Prostate gland (tissue), 2 donors: ENCODE data around the gene PIWIL1. TPM values are rescaled to one million over a fixed set of nuclear protein-coding genes. Genes with fewer than 3 reads are reported as not detected.

Experiments used
- DNase-seq: peaks from one replicate; pipeline ENCODE4 v3.0.0-alpha.2; 2019; ENCODE audit warnings: low spot score
- H3K27ac ChIP-seq, 2 donors: fragments of 200-600 bp; sonication (generic); 2 replicates each; pipeline ENCODE4 v1.5.1; 2017 to 2019
- H3K27me3 ChIP-seq: fragments of 200-600 bp; sonication (generic); replicated peaks from 2 replicates; pipeline ENCODE4 v1.5.1; 2019; ENCODE audit not compliant: insufficient read depth
- H3K36me3 ChIP-seq, 2 donors: fragments of 200-600 bp; sonication (generic); 1 replicate in 1 of 2; 2 replicates in 1 of 2; pipeline versions ENCODE4 v1.5.1 to v1.8.1; 2017 to 2019
- H3K4me1 ChIP-seq: fragments of 200-600 bp; sonication (generic); replicated peaks from 2 replicates; pipeline ENCODE4 v1.5.1; 2019
- H3K4me3 ChIP-seq, 2 donors: fragments of 200-600 bp; sonication (generic); 2 replicates each; pipeline ENCODE4 v1.5.1; 2017 to 2019
- H3K9me3 ChIP-seq: fragments of 200-600 bp; sonication (generic); 2 replicates; pipeline ENCODE4 v1.5.1; 2017
- POLR2A ChIP-seq: fragments of 450-650 bp; IDR thresholded peaks from one replicate; pipeline ENCODE4 v1.6.1; 2016; ENCODE audit warnings: antibody characterized with exemption, mild to moderate bottlenecking
- POLR2AphosphoS5 ChIP-seq: sonication (generic); formaldehyde crosslinking; IDR thresholded peaks from one replicate; pipeline ENCODE4 v1.6.1; 2017; ENCODE audit warnings: antibody characterized with exemption
- WGBS: methylation state at CpG from one replicate; pipeline ENCODE4 v1.1.5; 2018; 5-methylcytosine and 5-hydroxymethylcytosine counted together
- intact Hi-C: fragments of 100-400 bp; cut with DNase I; formaldehyde crosslinking; loops from one replicate; pipeline ENCODE4 v1.14.2; 2022
- total RNA-seq, 2 donors: library from RNA; depleted of rRNA; stranded (reverse); fragments of >200 nt; gene quantifications; one replicate each; pipeline ENCODE4 v1.1.0, GENCODE V29; 2016
- TF ChIP-seq, protein P1 (sequence below), 4 experiments: fragments of 200-600 bp in 2 of 4; fragments of 450-650 bp in 2 of 4; sonication (generic) in 2 of 4; IDR thresholded peaks; 1 replicate in 3 of 4; 2 replicates in 1 of 4; pipeline ENCODE4 v1.5.1; 2016 to 2019; ENCODE audit warnings: antibody characterized with exemption in 4 of 4, mild to moderate bottlenecking in 2 of 4, moderate library complexity in 2 of 4

PIWIL1 gene
- total RNA-seq, 2 donors from 2014 or later, result 16.2 TPM; not detected in 1

DNA sequence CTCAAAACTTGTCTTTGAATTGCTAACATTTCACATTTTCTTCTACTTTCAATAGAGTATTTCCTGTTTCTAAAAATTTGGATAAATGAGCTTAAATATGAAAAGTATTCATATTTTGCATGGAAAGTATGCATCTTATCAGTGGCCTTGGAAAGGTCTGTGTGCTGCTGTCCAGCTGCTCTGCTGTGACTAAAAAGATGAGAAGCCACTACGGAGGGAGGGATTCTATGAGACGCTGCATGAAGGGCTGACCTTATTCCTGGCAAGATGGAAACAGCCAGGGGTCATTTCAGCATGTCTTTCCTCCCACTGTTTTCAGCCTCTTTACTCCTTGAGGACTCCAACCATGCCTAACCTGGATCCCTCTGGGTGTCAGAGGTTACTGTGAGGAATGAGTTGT, 13.0 kb downstream of the PIWIL1 start:
- no peak overlapping the region for H3K27ac ChIP-seq
- 66% methylated on average over 2 of the region's 2 CpGs for whole genome bisulfite sequencing
- H3K27me3 ChIP-seq, result no peaks in the 10 kb centered on the region
- no peaks in the 10 kb centered on the region for H3K36me3 ChIP-seq
- TF ChIP-seq POLR2AphosphoS5, result no peak
- TF ChIP-seq, protein P1, sequence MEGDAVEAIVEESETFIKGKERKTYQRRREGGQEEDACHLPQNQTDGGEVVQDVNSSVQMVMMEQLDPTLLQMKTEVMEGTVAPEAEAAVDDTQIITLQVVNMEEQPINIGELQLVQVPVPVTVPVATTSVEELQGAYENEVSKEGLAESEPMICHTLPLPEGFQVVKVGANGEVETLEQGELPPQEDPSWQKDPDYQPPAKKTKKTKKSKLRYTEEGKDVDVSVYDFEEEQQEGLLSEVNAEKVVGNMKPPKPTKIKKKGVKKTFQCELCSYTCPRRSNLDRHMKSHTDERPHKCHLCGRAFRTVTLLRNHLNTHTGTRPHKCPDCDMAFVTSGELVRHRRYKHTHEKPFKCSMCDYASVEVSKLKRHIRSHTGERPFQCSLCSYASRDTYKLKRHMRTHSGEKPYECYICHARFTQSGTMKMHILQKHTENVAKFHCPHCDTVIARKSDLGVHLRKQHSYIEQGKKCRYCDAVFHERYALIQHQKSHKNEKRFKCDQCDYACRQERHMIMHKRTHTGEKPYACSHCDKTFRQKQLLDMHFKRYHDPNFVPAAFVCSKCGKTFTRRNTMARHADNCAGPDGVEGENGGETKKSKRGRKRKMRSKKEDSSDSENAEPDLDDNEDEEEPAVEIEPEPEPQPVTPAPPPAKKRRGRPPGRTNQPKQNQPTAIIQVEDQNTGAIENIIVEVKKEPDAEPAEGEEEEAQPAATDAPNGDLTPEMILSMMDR (IDR thresholded peaks at IDR 0.05), result no peak
- no peak for TF ChIP-seq POLR2A
- H3K4me1 ChIP-seq, result no peaks in the 10 kb centered on the region
- intact Hi-C loops, result no loop called here
- H3K4me3 ChIP-seq, result no peak overlapping the region
- no peaks in the 10 kb centered on the region for H3K9me3 ChIP-seq
- DNase-seq, result no peak

DNA sequence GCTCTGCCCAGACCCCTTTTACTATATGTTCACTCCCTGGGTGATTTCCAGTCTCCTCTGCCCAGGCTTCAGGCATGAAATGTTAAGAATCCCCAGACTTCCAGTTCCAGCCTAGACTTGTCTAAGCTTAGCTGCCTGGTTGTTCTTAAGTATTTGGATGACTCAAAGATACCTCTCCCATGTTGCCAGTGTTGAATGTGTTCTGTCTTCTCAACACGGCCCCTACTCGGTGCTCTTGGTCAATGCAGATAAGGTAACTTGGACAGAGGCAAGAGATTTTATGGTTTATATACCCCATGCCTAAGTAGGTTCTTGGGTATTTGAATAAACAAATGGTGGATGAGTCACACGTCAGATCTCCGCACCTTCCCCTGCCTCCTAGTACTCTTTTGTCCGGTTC, 13.6 kb downstream of the PIWIL1 start:
- H3K27ac ChIP-seq, result no peak overlapping the region
- 45% methylated on average over 5 of the region's 5 CpGs for WGBS
- no peaks in the 10 kb centered on the region for H3K36me3 ChIP-seq
- H3K4me1 ChIP-seq, result no peaks in the 10 kb centered on the region
- intact Hi-C loops, result no loop called here
- H3K9me3 ChIP-seq, result no peaks in the 10 kb centered on the region
- H3K27me3 ChIP-seq, result no peaks in the 10 kb centered on the region
- DNase-seq, result no peak
- no peak overlapping the region for H3K4me3 ChIP-seq
- TF ChIP-seq, protein P1 (IDR thresholded peaks at IDR 0.05), result no peak
- TF ChIP-seq POLR2AphosphoS5, result no peak
- no peak for TF ChIP-seq POLR2A

DNA sequence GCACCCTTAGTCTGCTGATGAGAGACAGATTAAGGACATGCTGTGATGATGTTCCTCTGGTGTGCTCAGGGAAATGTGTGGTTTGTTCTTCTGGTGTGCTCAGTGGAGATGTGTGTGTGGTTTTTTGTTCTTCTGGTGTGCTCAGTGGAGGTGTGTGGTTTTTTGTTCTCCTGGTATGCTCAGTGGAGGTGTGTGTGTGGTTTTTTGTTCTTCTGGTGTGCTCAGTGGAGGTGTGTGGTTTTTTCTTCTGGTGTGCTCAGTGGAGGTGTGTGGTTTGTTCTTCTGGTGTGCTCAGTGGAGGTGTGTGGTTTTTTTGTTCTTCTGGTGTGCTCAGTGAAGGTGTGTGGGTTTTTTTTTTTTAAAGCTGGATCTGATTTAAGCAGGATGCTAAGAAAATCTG, 15.4 kb downstream of the PIWIL1 start:
- intact Hi-C loops, result no loop called here
- DNase-seq, result no peak
- H3K27me3 ChIP-seq, result no peaks in the 10 kb centered on the region
- TF ChIP-seq POLR2A (no peak), POLR2AphosphoS5 (no peak)
- TF ChIP-seq, protein P1 (IDR thresholded peaks at IDR 0.05), result no peak
- no peaks in the 10 kb centered on the region for H3K4me1 ChIP-seq
- no peak overlapping the region for H3K27ac ChIP-seq
- H3K4me3 ChIP-seq, result no peak overlapping the region
- no peaks in the 10 kb centered on the region for H3K36me3 ChIP-seq
- H3K9me3 ChIP-seq, result no peaks in the 10 kb centered on the region

DNA sequence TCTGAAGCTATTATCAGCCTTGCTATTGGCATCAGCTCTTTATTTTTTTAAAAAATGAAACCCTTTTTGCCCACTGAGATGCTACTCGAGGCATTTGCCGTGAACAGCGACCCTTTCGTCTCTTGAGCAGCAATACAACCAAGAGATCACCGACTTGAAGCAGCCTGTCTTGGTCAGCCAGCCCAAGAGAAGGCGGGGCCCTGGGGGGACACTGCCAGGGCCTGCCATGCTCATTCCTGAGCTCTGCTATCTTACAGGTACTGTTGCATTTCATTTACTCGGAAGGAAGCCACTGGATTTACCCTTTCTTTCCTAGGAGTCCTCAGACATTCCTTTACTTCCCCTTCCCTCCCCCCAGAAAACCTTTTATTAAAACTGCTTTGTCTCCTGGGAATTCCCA, 16.7 kb downstream of the PIWIL1 start:
- H3K27ac ChIP-seq, result no peak overlapping the region
- no peak overlapping the region for H3K4me3 ChIP-seq
- H3K27me3 ChIP-seq, result no peaks in the 10 kb centered on the region
- no peak for DNase-seq
- H3K9me3 ChIP-seq, result no peaks in the 10 kb centered on the region
- TF ChIP-seq POLR2AphosphoS5 (no peak), POLR2A (no peak)
- TF ChIP-seq, protein P1 (IDR thresholded peaks at IDR 0.05), result no peak
- 43% methylated on average over 7 of the region's 7 CpGs for WGBS
- H3K4me1 ChIP-seq, result no peaks in the 10 kb centered on the region
- intact Hi-C loops, result no loop called here
- no peaks in the 10 kb centered on the region for H3K36me3 ChIP-seq

DNA sequence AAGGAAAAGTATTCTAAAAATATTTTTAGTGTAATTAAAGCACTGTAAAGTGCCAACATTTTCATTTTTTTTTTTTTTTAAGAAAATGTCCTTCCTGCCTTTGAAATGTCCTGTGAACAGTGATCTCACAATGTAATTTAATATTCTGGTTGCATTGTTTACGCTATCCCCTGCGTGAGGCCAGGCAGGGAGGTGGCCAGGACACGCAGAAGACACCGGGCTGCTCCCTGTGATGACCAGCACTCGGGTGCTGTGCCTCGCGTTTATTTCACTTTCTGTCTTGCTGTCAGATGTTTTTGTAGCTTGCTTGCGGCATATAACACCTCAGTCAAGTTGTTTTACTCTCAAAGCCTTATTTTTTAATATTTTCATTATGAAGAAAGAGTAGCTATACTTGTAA, 18.5 kb downstream of the PIWIL1 start:
- no peaks in the 10 kb centered on the region for H3K9me3 ChIP-seq
- H3K36me3 ChIP-seq, result no peaks in the 10 kb centered on the region
- H3K27ac ChIP-seq, result no peak overlapping the region
- H3K27me3 ChIP-seq, result no peaks in the 10 kb centered on the region
- no peak for DNase-seq
- intact Hi-C loops, result no loop called here
- 54% methylated on average over 8 of the region's 8 CpGs for WGBS
- no peaks in the 10 kb centered on the region for H3K4me1 ChIP-seq
- TF ChIP-seq POLR2A (no peak), POLR2AphosphoS5 (no peak)
- TF ChIP-seq, protein P1 (IDR thresholded peaks at IDR 0.05), result no peak
- H3K4me3 ChIP-seq, result no peak overlapping the region
